ENCODE measurements around the gene PDE6A. TPM values are rescaled to one million over a fixed set of nuclear protein-coding genes. Genes with fewer than 3 reads are reported as not detected.

PDE6A gene
- total and polyA plus RNA-seq, 4 donors: 0.06 TPM; not detected in 3

DNA sequence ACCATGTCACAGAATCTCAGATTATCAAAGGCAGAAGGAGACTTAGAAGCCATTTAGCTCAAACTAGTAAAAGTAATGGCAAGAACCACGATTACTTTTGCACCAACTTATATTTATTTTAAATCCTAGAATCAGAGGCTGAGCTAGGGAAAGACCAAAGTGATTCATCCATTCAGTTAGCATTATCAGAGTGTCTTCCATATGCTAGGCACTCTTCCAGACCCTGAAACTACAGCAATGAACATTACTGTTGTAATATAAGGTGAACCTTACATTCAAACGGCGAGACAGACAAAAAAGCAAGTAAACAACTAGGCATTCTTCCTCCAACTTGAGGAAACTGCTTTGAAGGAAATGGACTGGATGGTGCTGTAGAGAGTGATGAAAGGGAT, 7.9 kb downstream of the PDE6A start:
- Histone ChIP-seq H3K4me1 (ENCODE audit: control insufficient read depth in 4 of 4, insufficient read depth in 4 of 4, low read length in 3 of 4) (peaks cover 2 to 8% (median 6%) of the 10 kb centered on the region in 4 donors), H3K4me3 (ENCODE audit: low read depth in 1 of 3, low read length in 3 of 3) (no peak overlapping the region), H3K27me3 (ENCODE audit: control insufficient read depth in 4 of 4, insufficient read depth in 4 of 4, low read length in 3 of 4) (no peaks in the 10 kb centered on the region), H3K9me3 (ENCODE audit: control insufficient read depth in 4 of 4, low read length in 3 of 4) (no peaks in the 10 kb centered on the region), H3K36me3 (ENCODE audit: control insufficient read depth in 4 of 4, insufficient read depth in 3 of 4, low read depth in 1 of 4, low read length in 3 of 4) (no peaks in the 10 kb centered on the region), H3K9ac (ENCODE audit: low read depth in 1 of 2, low read length in 2 of 2) (no peak overlapping the region), H3K27ac (ENCODE audit: low read depth in 1 of 2, low read length in 2 of 2) (no peak overlapping the region)
- DNase-seq (ENCODE audit: low spot score): no peak
- TF ChIP-seq HNF4G (IDR thresholded peaks at IDR 0.05) (no peak), EGR1 (IDR thresholded peaks at IDR 0.05; ENCODE audit: low read depth in 2 of 2) (no peak), NR2F2 (IDR thresholded peaks at IDR 0.05) (no peak)
- WGBS: 89% methylated on average over 3 of the region's 3 CpGs

DNA sequence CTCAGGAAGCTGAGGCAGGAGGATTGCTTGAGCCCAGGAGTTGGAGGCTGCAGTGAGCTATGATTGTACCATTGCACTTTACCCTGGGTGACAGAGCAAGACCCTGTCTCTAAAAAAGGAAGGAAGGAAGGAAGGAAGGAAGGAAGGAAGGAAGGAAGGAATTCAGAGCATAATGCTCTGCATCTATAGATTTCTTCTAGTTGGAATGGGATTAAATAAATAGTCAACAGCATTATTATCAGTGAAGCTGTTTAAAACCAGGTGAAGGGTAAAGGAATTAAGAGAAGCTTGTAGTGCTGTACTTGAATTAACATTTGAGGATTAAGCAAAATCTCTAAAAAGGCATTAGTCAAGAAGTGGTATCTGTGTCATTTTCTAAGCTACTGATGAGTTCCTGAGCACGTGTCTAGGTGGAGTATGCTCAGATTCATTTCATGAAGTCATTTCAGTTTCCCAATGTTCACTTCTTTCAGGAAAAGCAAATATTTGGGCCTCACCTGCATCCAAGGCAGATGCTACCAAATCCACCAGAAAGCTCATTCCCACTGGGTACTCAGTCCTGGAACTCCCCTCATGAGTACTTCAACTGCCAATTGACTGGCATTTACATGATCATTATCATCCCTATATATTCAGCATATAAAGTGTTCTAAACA, 8.4 kb downstream of the PDE6A start:
- Histone ChIP-seq H3K27ac (ENCODE audit: low read depth in 1 of 2, low read length in 2 of 2) (no peak overlapping the region), H3K9ac (ENCODE audit: low read depth in 1 of 2, low read length in 2 of 2) (no peak overlapping the region), H3K27me3 (ENCODE audit: control insufficient read depth in 4 of 4, insufficient read depth in 4 of 4, low read length in 3 of 4) (no peaks in the 10 kb centered on the region), H3K4me3 (ENCODE audit: low read depth in 1 of 3, low read length in 3 of 3) (no peak overlapping the region), H3K9me3 (ENCODE audit: control insufficient read depth in 4 of 4, low read length in 3 of 4) (no peaks in the 10 kb centered on the region), H3K36me3 (ENCODE audit: control insufficient read depth in 4 of 4, insufficient read depth in 3 of 4, low read depth in 1 of 4, low read length in 3 of 4) (no peaks in the 10 kb centered on the region), H3K4me1 (ENCODE audit: control insufficient read depth in 4 of 4, insufficient read depth in 4 of 4, low read length in 3 of 4) (peaks cover 2 to 8% (median 6%) of the 10 kb centered on the region in 4 donors)
- no peak for DNase-seq (ENCODE audit: low spot score)
- WGBS: 36% methylated on average over 1 of the region's 1 CpG
- TF ChIP-seq SP1 (IDR thresholded peaks at IDR 0.05): no peak
- no peak for TF ChIP-seq RXRA (IDR thresholded peaks at IDR 0.05)
- TF ChIP-seq GABPA (IDR thresholded peaks at IDR 0.05 in 1 of 2, conservative IDR thresholded peaks at IDR 0.05 in 1 of 2): no peak
- no peak for TF ChIP-seq FOXA1 (IDR thresholded peaks at IDR 0.05)
- TF ChIP-seq EGR1 (IDR thresholded peaks at IDR 0.05; ENCODE audit: low read depth in 2 of 2): no peak
- TF ChIP-seq RAD21 (IDR thresholded peaks at IDR 0.05): no peak
- no peak for TF ChIP-seq HNF4G (IDR thresholded peaks at IDR 0.05)

DNA sequence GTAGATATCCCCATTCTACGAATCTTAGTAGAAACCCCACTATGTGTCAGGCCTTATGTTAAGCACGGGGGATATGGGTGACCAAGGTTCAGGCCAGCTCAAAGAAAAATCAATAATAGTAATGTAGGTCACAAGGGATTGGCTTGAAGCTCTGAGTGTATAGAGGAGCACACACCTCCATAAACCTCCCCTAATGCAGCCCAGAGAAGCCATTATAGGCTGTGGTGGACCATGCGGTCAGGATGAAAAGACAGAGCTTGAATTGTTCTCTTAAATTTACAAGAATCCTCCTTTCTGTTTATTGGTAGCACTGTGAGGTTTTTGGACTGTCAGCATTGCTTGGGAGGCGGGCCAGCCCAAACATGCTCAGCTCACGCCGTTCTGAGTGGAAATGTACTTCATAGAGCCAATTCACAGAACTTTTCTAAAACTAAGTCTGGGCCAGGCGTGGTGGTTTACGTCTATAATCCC, 9.1 kb downstream of the PDE6A start:
- Histone ChIP-seq H3K9ac (ENCODE audit: low read depth in 1 of 2, low read length in 2 of 2) (no peak overlapping the region), H3K4me3 (ENCODE audit: low read depth in 1 of 3, low read length in 3 of 3) (no peak overlapping the region), H3K27ac (ENCODE audit: low read depth in 1 of 2, low read length in 2 of 2) (no peak overlapping the region), H3K9me3 (ENCODE audit: control insufficient read depth in 4 of 4, low read length in 3 of 4) (no peaks in the 10 kb centered on the region), H3K36me3 (ENCODE audit: control insufficient read depth in 4 of 4, insufficient read depth in 3 of 4, low read depth in 1 of 4, low read length in 3 of 4) (no peaks in the 10 kb centered on the region), H3K27me3 (ENCODE audit: control insufficient read depth in 4 of 4, insufficient read depth in 4 of 4, low read length in 3 of 4) (no peaks in the 10 kb centered on the region), H3K4me1 (ENCODE audit: control insufficient read depth in 4 of 4, insufficient read depth in 4 of 4, low read length in 3 of 4) (peaks cover 2 to 8% (median 6%) of the 10 kb centered on the region in 4 donors)
- TF ChIP-seq, protein P1, sequence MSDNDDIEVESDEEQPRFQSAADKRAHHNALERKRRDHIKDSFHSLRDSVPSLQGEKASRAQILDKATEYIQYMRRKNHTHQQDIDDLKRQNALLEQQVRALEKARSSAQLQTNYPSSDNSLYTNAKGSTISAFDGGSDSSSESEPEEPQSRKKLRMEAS (IDR thresholded peaks at IDR 0.05): no peak
- TF ChIP-seq, protein P2, sequence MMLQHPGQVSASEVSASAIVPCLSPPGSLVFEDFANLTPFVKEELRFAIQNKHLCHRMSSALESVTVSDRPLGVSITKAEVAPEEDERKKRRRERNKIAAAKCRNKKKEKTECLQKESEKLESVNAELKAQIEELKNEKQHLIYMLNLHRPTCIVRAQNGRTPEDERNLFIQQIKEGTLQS (IDR thresholded peaks at IDR 0.05): no peak
- TF ChIP-seq HNF4A (conservative IDR thresholded peaks at IDR 0.05): peak in 1 of 2 donors; percentile 8
- DNase-seq (ENCODE audit: low spot score): no peak
- WGBS: 43% methylated on average over 8 of the region's 8 CpGs

DNA sequence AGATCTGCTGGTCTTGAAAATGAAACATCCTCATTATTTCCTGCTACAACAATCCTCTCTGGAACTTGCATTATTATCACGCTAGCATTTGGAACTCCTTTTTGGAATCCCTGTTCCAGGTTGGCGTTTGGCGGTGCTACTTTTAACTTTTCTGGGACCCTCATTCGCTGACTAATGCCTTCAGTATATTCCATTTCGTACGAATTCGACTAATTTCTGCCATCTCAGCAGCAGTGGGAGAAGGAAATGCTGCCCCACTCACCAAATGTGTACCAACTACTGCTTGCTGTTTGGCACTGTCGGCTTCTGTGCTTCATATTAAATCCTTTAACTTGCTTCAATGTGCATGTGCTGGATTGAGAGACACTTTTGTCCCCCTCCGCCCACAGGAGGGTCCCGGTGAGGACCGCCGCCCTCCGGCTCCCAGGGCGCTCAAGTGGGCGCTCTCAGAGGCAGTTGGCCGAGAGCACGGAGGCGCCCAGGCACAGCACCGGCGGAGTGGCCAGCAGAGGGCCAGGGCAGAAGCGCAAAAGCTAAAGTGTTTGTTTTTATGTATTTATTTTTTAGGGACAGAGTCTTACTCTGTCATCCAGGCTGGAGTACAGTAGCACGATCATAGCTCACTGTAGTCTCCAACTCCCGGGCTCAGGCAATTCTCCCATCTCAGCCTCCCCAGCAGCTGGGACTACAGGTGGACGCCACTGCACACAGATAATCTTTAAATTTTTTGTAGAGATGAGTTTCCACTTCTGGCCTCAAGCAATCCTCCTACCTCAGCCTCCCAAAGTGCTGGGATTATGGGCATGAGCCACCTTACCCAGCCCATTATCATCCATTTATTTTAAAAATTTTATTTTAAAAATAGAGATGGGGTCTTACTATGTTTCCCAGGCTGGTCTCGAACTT, 11.9 kb downstream of the PDE6A start:
- Histone ChIP-seq H3K9me3 (ENCODE audit: control insufficient read depth in 4 of 4, low read length in 3 of 4) (no peaks in the 10 kb centered on the region), H3K27me3 (ENCODE audit: control insufficient read depth in 4 of 4, insufficient read depth in 4 of 4, low read length in 3 of 4) (no peaks in the 10 kb centered on the region), H3K9ac (ENCODE audit: low read depth in 1 of 2, low read length in 2 of 2) (no peak overlapping the region), H3K36me3 (ENCODE audit: control insufficient read depth in 4 of 4, insufficient read depth in 3 of 4, low read depth in 1 of 4, low read length in 3 of 4) (no peaks in the 10 kb centered on the region), H3K4me3 (ENCODE audit: low read depth in 1 of 3, low read length in 3 of 3) (no peak overlapping the region), H3K4me1 (ENCODE audit: control insufficient read depth in 4 of 4, insufficient read depth in 4 of 4, low read length in 3 of 4) (peaks cover 2 to 8% (median 6%) of the 10 kb centered on the region in 4 donors), H3K27ac (ENCODE audit: low read depth in 1 of 2, low read length in 2 of 2) (no peak overlapping the region)
- WGBS: 63% methylated on average over 25 of the region's 25 CpGs
- DNase-seq (ENCODE audit: low spot score): no peak
- TF ChIP-seq, protein P2 (IDR thresholded peaks at IDR 0.05): no peak
- no peak for TF ChIP-seq FOXA1 (IDR thresholded peaks at IDR 0.05)
- TF ChIP-seq HNF4A (conservative IDR thresholded peaks at IDR 0.05): no peak
- TF ChIP-seq, protein P3, sequence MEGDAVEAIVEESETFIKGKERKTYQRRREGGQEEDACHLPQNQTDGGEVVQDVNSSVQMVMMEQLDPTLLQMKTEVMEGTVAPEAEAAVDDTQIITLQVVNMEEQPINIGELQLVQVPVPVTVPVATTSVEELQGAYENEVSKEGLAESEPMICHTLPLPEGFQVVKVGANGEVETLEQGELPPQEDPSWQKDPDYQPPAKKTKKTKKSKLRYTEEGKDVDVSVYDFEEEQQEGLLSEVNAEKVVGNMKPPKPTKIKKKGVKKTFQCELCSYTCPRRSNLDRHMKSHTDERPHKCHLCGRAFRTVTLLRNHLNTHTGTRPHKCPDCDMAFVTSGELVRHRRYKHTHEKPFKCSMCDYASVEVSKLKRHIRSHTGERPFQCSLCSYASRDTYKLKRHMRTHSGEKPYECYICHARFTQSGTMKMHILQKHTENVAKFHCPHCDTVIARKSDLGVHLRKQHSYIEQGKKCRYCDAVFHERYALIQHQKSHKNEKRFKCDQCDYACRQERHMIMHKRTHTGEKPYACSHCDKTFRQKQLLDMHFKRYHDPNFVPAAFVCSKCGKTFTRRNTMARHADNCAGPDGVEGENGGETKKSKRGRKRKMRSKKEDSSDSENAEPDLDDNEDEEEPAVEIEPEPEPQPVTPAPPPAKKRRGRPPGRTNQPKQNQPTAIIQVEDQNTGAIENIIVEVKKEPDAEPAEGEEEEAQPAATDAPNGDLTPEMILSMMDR (IDR thresholded peaks at IDR 0.05; ENCODE audit: low read depth, low read length, missing input control): peak; percentile 26
- TF ChIP-seq EGR1 (IDR thresholded peaks at IDR 0.05; ENCODE audit: low read depth in 2 of 2): no peak
- TF ChIP-seq RAD21 (IDR thresholded peaks at IDR 0.05): peak in 1 of 2 donors; percentile 32

Measured in liver (tissue), 9 donors.